ENCODE results near the gene AMER3.

AMER3 gene

GRCh38 chr2:130806370-130806769, 51.0 kb downstream of the AMER3 start:
- DNase-seq (ENCODE audit: low read depth, low spot score): peak; percentile 24
- no peak overlapping the region for H3K4me3 ChIP-seq (ENCODE audit: low read length)

GRCh38 chr2:130807659-130808385, 52.5 kb downstream of the AMER3 start:
- H3K4me3 ChIP-seq (ENCODE audit: low read length): no peak overlapping the region

GRCh38 chr2:130808482-130809268, 53.3 kb downstream of the AMER3 start:
- DNase-seq (ENCODE audit: low read depth, low spot score): peak; percentile 16

More at GRCh38 chr2:130807659-130808385, 52.5 kb downstream of the AMER3 start:
- DNase-seq (ENCODE audit: low read depth, low spot score): no peak

GRCh38 chr2:130810490-130810889, 55.1 kb downstream of the AMER3 start:
- no peak for DNase-seq (ENCODE audit: low read depth, low spot score)
- no peak overlapping the region for H3K4me3 ChIP-seq (ENCODE audit: low read length)

More at GRCh38 chr2:130808482-130809268, 53.3 kb downstream of the AMER3 start:
- no peak overlapping the region for H3K4me3 ChIP-seq (ENCODE audit: low read length)

- H3K4me3 ChIP-seq (ENCODE audit: low read length): no peak overlapping the region
- no peak for DNase-seq (ENCODE audit: low read depth, low spot score)
Observed at GRCh38 chr2:130813722-130814121, 58.4 kb downstream of the AMER3 start.

GRCh38 chr2:130814931-130815680, 59.8 kb downstream of the AMER3 start:
- H3K4me3 ChIP-seq (ENCODE audit: low read length): no peak overlapping the region
- DNase-seq (ENCODE audit: low read depth, low spot score): no peak
